Measurements from ENCODE around the gene ANKRD23. TPM values are rescaled to one million over a fixed set of nuclear protein-coding genes. Genes with fewer than 3 reads are reported as not detected.

ANKRD23 gene
- total and polyA plus RNA-seq, 2 experiments from 2014 or later: 1.8 to 4.4 TPM

- no peak overlapping the region for H2AFZ ChIP-seq
- H3K9me2 ChIP-seq (replicated peaks; ENCODE audit: insufficient read depth): no peaks in the 10 kb centered on the region
- TF ChIP-seq CTCF (IDR thresholded peaks at IDR 0.05; ENCODE audit: poor library complexity): no peak
- TF ChIP-seq EZH2 (IDR thresholded peaks at IDR 0.05; ENCODE audit: borderline replicate concordance): no peak
- TF ChIP-seq EZH2phosphoT487 (IDR thresholded peaks at IDR 0.05; ENCODE audit: low read depth, severe bottlenecking, unreplicated experiment): no peak
- peaks cover 85% of the 10 kb centered on the region for H3K79me2 ChIP-seq
- H4K20me1 ChIP-seq (ENCODE audit: insufficient read depth, poor library complexity, severe bottlenecking): peaks cover 63% of the 10 kb centered on the region
- WGBS (ENCODE audit: low lambda C conversion rate, missing lambda C conversion rate): 79% methylated on average over 11 of the region's 11 CpGs
- DNase-seq (ENCODE audit: low spot score): no peak
- H3K27me3 ChIP-seq: no peaks in the 10 kb centered on the region
- peaks cover 62% of the 10 kb centered on the region for H3K4me1 ChIP-seq (ENCODE audit: insufficient read depth)
- H3K9me3 ChIP-seq (ENCODE audit: low read depth): no peaks in the 10 kb centered on the region
- H3K27ac ChIP-seq: peak overlapping the region; percentile 64
- H3K4me2 ChIP-seq: peak overlapping the region; percentile 98
- H3K4me3 ChIP-seq: no peak overlapping the region
- H3K36me3 ChIP-seq (replicated peaks; ENCODE audit: insufficient read depth, low read depth): peaks cover 3% of the 10 kb centered on the region
Measured at GRCh38 chr2:96821113-96821675, 22.6 kb downstream of the ANKRD23 start.

- H3K27me3 ChIP-seq: no peaks in the 10 kb centered on the region
- TF ChIP-seq CTCF (IDR thresholded peaks at IDR 0.05; ENCODE audit: poor library complexity) (no peak), EZH2 (IDR thresholded peaks at IDR 0.05; ENCODE audit: borderline replicate concordance) (no peak), EZH2phosphoT487 (IDR thresholded peaks at IDR 0.05; ENCODE audit: low read depth, severe bottlenecking, unreplicated experiment) (no peak)
- no peak overlapping the region for H3K4me3 ChIP-seq
- H3K4me2 ChIP-seq: peak overlapping the region; percentile 98
- WGBS (ENCODE audit: low lambda C conversion rate, missing lambda C conversion rate): 91% methylated on average over 12 of the region's 12 CpGs
- no peak for DNase-seq (ENCODE audit: low spot score)
- H3K9me3 ChIP-seq (ENCODE audit: low read depth): no peaks in the 10 kb centered on the region
- no peaks in the 10 kb centered on the region for H3K9me2 ChIP-seq (replicated peaks; ENCODE audit: insufficient read depth)
- H3K36me3 ChIP-seq (replicated peaks; ENCODE audit: insufficient read depth, low read depth): peaks cover 3% of the 10 kb centered on the region
- H3K79me2 ChIP-seq: peaks cover 73% of the 10 kb centered on the region
- H2AFZ ChIP-seq: no peak overlapping the region
- H3K4me1 ChIP-seq (ENCODE audit: insufficient read depth): peaks cover 62% of the 10 kb centered on the region
- H4K20me1 ChIP-seq (ENCODE audit: insufficient read depth, poor library complexity, severe bottlenecking): peaks cover 63% of the 10 kb centered on the region
- H3K27ac ChIP-seq: peak overlapping the region; percentile 81
Measured at GRCh38 chr2:96819876-96820511, 23.8 kb downstream of the ANKRD23 start.

- Histone ChIP-seq H3K9me3 (ENCODE audit: low read depth) (no peaks in the 10 kb centered on the region), H3K27me3 (no peaks in the 10 kb centered on the region), H3K79me2 (peaks cover 66% of the 10 kb centered on the region), H3K9me2 (replicated peaks; ENCODE audit: insufficient read depth) (no peaks in the 10 kb centered on the region), H2AFZ (no peak overlapping the region), H4K20me1 (ENCODE audit: insufficient read depth, poor library complexity, severe bottlenecking) (peaks cover 63% of the 10 kb centered on the region), H3K36me3 (replicated peaks; ENCODE audit: insufficient read depth, low read depth) (peaks cover 3% of the 10 kb centered on the region), H3K4me2 (peak overlapping the region; percentile 98), H3K27ac (peak overlapping the region; percentile 81), H3K4me3 (no peak overlapping the region), H3K4me1 (ENCODE audit: insufficient read depth) (peaks cover 58% of the 10 kb centered on the region)
- TF ChIP-seq EZH2phosphoT487 (IDR thresholded peaks at IDR 0.05; ENCODE audit: low read depth, severe bottlenecking, unreplicated experiment) (no peak), CTCF (IDR thresholded peaks at IDR 0.05; ENCODE audit: poor library complexity) (no peak), EZH2 (IDR thresholded peaks at IDR 0.05; ENCODE audit: borderline replicate concordance) (no peak)
- DNase-seq (ENCODE audit: low spot score): peak; percentile 85
- 53% methylated on average over 10 of the region's 10 CpGs for WGBS (ENCODE audit: low lambda C conversion rate, missing lambda C conversion rate)
Measured at GRCh38 chr2:96819128-96819875, 24.5 kb downstream of the ANKRD23 start.

Measured in hepatocyte (in vitro differentiated cells).